ENCODE measurements around the gene BARHL2.

The BARHL2 gene

DNA sequence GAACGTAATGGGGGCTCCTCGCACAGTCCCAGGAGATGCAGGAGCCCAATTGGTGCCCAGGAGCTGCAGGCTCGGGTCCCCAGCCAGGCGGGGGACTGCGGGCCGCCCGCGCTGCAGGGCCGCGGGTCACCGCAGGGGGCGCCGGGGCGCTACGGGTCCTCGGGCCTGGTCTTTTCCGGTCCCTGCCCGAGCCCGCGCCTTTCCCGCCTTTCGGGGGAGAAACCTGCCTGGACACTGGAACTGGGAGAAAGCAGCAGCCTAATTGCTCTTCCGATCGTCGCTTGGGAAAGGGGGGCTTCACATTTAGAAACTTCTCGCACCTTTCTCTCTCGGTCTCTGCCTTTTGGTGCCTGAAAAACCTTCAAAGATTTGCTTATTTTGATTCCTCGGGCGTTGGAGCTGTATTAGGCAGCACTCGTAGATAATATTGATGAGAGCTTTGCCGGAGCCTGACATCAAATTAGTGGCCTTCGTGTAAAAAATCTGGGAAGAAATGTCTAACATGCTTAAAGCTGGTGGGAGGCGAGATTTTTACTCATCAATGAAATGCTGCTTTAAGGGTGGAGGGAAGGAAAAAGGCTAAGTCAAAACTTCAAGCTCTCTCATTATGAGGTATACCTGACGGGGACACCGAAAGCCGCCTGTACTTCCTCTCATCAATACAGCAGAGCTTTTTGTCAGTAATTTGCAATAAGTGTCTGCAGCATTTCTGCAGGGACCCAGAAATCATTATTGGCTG, 12.6 kb upstream of the BARHL2 start (continued):
- TF ChIP-seq, protein P1, sequence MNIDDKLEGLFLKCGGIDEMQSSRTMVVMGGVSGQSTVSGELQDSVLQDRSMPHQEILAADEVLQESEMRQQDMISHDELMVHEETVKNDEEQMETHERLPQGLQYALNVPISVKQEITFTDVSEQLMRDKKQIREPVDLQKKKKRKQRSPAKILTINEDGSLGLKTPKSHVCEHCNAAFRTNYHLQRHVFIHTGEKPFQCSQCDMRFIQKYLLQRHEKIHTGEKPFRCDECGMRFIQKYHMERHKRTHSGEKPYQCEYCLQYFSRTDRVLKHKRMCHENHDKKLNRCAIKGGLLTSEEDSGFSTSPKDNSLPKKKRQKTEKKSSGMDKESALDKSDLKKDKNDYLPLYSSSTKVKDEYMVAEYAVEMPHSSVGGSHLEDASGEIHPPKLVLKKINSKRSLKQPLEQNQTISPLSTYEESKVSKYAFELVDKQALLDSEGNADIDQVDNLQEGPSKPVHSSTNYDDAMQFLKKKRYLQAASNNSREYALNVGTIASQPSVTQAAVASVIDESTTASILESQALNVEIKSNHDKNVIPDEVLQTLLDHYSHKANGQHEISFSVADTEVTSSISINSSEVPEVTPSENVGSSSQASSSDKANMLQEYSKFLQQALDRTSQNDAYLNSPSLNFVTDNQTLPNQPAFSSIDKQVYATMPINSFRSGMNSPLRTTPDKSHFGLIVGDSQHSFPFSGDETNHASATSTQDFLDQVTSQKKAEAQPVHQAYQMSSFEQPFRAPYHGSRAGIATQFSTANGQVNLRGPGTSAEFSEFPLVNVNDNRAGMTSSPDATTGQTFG (tag by site-specific recombination; IDR thresholded peaks at IDR 0.05; ENCODE audit: borderline replicate concordance) = no peak
- TF ChIP-seq ZBTB8A (tag by site-specific recombination; IDR thresholded peaks at IDR 0.05) (no peak), SP7 (tag by site-specific recombination; IDR thresholded peaks at IDR 0.05) (no peak), ZNF792 (tag by site-specific recombination; IDR thresholded peaks at IDR 0.05) (no peak), ZNF664 (tag by site-specific recombination; IDR thresholded peaks at IDR 0.05) (no peak), HOXA7 (CRISPR knock-in tag; IDR thresholded peaks at IDR 0.05; ENCODE audit: borderline replicate concordance) (no peak), ZNF324 (tag by site-specific recombination; IDR thresholded peaks at IDR 0.05) (no peak), TRIM28 (IDR thresholded peaks at IDR 0.05; ENCODE audit: borderline replicate concordance, low read length) (no peak)
- TF ChIP-seq, protein P2, sequence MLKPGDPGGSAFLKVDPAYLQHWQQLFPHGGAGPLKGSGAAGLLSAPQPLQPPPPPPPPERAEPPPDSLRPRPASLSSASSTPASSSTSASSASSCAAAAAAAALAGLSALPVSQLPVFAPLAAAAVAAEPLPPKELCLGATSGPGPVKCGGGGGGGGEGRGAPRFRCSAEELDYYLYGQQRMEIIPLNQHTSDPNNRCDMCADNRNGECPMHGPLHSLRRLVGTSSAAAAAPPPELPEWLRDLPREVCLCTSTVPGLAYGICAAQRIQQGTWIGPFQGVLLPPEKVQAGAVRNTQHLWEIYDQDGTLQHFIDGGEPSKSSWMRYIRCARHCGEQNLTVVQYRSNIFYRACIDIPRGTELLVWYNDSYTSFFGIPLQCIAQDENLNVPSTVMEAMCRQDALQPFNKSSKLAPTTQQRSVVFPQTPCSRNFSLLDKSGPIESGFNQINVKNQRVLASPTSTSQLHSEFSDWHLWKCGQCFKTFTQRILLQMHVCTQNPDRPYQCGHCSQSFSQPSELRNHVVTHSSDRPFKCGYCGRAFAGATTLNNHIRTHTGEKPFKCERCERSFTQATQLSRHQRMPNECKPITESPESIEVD (tag by site-specific recombination; IDR thresholded peaks at IDR 0.05) = no peak
- TF ChIP-seq, protein P3, sequence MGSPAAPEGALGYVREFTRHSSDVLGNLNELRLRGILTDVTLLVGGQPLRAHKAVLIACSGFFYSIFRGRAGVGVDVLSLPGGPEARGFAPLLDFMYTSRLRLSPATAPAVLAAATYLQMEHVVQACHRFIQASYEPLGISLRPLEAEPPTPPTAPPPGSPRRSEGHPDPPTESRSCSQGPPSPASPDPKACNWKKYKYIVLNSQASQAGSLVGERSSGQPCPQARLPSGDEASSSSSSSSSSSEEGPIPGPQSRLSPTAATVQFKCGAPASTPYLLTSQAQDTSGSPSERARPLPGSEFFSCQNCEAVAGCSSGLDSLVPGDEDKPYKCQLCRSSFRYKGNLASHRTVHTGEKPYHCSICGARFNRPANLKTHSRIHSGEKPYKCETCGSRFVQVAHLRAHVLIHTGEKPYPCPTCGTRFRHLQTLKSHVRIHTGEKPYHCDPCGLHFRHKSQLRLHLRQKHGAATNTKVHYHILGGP (tag by site-specific recombination; IDR thresholded peaks at IDR 0.05) = no peak

DNA sequence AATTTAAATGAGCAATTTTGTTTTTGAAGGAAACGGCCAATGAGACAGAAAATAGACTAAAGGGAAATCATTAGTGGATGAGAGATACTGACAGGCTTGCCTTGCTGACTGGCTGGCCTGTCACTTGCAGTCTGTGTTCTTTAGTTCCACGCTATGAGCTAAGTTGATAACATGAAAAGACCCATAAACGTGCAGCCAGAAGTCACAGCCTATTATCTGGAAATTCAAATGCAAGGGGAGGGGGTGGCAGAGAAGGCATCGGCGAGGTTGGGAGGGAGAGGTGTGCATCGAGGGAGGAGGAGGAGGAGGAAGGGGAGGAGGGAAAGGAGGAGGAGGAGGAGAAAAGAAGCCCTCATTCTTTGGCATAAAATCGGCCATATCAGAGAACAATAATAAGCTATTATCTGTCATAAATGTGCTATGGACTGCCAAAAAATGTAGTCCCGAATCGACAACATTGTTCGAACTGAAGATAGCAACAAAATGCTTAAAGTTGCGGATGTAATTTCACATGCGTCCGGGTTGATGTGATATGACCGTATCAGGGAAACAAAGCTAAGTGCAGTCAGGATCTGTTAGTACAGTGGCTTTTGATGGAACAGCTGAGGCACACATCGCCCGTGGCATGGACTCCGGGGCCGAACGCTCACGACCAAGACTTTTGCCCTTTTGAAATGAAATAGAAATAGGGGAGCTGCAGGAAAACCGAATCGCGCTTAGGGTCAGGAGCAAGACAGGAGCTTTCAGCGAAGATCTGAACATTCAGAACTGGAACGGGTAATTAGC, 11.6 kb upstream of the BARHL2 start:
- no peaks in the 10 kb centered on the region for H3K4me1 ChIP-seq (ENCODE audit: control insufficient read depth, insufficient read depth, low read length)
- POLR2A ChIA-PET = no interaction called here
- H3K36me3 ChIP-seq (ENCODE audit: control insufficient read depth in 2 of 2, insufficient read depth in 1 of 2, low read length in 2 of 2) = no peaks in the 10 kb centered on the region

DNA sequence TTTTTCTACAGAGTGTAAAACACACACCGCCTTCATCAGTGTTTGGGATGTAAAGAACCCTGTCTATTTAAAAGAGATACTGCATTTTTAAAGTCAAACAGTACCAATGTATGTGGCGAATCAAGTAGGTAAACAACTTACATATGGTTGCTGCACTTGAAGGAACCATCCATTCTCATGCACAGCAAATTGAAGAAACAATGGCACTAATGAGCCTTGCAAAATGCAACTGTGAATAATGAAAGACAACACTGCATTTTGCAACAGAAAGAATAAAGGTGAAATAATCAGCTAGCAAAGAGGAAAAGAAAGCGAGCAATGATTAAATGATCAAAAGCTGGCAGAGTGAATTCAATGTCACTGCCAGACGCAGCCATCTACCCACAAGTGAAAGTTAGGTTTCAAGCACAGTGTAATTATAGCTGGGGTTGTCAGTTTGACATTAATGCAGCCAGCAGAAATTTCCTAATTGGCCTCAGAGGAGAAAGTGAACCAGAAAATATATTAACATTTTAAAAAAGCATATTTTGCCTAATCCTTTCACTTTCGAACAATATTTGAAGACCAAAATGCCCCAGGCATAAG, 10.9 kb upstream of the BARHL2 start:
- Histone ChIP-seq H3K9me3 (ENCODE audit: control insufficient read depth, insufficient read depth, low read depth, low read length) (no peaks in the 10 kb centered on the region), H3K4me1 (ENCODE audit: control insufficient read depth, insufficient read depth, low read length) (no peaks in the 10 kb centered on the region), H3K27ac (ENCODE audit: extremely low read depth, low read depth, low read length) (no peak overlapping the region), H3K4me3 (ENCODE audit: low read depth, low read length) (no peak overlapping the region), H3K36me3 (ENCODE audit: control insufficient read depth in 2 of 2, insufficient read depth in 1 of 2, low read length in 2 of 2) (no peaks in the 10 kb centered on the region)
- TF ChIP-seq ZNF350 (tag by site-specific recombination; IDR thresholded peaks at IDR 0.05) (no peak), ZNF624 (tag by site-specific recombination; IDR thresholded peaks at IDR 0.05) (no peak), ZNF501 (tag by site-specific recombination; IDR thresholded peaks at IDR 0.05) (no peak), ZNF266 (tag by site-specific recombination; IDR thresholded peaks at IDR 0.05; ENCODE audit: low read depth) (no peak), ZNF555 (tag by site-specific recombination; conservative IDR thresholded peaks at IDR 0.05) (no peak), ZNF132 (tag by site-specific recombination; IDR thresholded peaks at IDR 0.05; ENCODE audit: borderline replicate concordance) (no peak), PRDM1 (tag by site-specific recombination; IDR thresholded peaks at IDR 0.05) (0 out of 2 replicates have a peak, but pooled peaks have one; percentile 46)
- TF ChIP-seq, protein P1 (tag by site-specific recombination; IDR thresholded peaks at IDR 0.05; ENCODE audit: borderline replicate concordance) = no peak
- POLR2A ChIA-PET = no interaction called here
- CTCF ChIA-PET = interaction anchor here (0.5 to 0.6 kb wide), 2 partner anchors 148 to 1178 kb away, joined by 4 to 5 read pairs; no protein-coding TSS in a partner anchor

More for the DNA sequence above, 11.6 kb upstream of the BARHL2 start:
- CTCF ChIA-PET = interaction anchor here (0.5 to 0.7 kb wide), 4 partner anchors 106 to 1178 kb away, joined by 3 to 5 read pairs (median 4); no protein-coding TSS in a partner anchor
- Histone ChIP-seq H3K9me3 (ENCODE audit: control insufficient read depth, insufficient read depth, low read depth, low read length) (no peaks in the 10 kb centered on the region), H3K27ac (ENCODE audit: extremely low read depth, low read depth, low read length) (no peak overlapping the region), H3K4me3 (ENCODE audit: low read depth, low read length) (no peak overlapping the region)
- no peak for TF ChIP-seq ZBTB7A (tag by site-specific recombination; IDR thresholded peaks at IDR 0.05; ENCODE audit: low read depth)
- TF ChIP-seq MYNN (tag by site-specific recombination; IDR thresholded peaks at IDR 0.05; ENCODE audit: borderline replicate concordance) = no peak
- no peak for TF ChIP-seq KLF9 (tag by site-specific recombination; IDR thresholded peaks at IDR 0.05; ENCODE audit: low read depth)

Measured in HEK293 (cell line).